Measurements from ENCODE around the gene NDUFV3. TPM values are rescaled to one million over a fixed set of nuclear protein-coding genes. Genes with fewer than 3 reads are reported as not detected.

The NDUFV3 gene
- polyA plus RNA-seq, 1 donor (not counting 4 experiments of a cell fraction or from before 2014, with no cell fraction given) = 28.9 TPM

DNA sequence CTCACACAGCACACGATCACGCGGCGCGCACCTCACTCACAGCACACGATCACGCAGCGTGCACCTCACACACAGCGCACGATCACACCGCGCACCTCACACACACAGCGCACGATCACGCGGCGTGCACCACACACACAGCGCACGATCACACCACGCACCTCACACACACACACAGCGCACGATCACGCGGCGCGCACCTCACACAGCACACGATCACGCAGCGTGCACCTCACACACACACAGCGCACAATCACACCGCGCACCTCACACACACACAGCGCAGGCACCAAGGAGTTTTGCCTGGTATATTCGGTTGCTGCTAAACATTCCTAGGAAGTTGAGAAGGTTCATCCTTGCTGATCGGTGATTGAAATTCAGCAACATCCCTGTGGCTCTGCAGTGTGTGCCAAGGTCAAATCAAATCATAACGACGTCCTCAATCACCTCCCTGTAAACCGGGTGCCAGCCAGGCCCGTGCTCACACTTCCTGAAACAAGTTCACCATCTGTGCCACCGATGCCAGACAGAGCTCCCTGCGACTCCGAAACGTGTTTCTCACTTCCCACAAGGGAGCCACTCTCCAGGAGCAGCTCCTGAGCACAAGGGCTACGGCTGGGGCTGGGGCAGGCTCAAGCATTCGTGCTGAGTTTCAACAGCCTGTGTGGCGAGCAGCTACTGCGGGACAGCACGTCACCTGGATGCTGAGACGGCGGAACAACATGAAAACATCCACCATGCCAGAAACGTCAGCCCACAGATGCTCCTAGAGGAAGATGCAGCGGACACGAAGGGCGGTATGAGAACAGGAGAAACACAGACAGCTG, 44.0 kb upstream of the NDUFV3 start:
- no peak overlapping the region for H3K27ac ChIP-seq (ENCODE audit: control insufficient read depth, insufficient read depth, low read length)
- DNase-seq (ENCODE audit: low read depth, low spot score) (no peak), FAIRE-seq (no peak)
- H3K9ac ChIP-seq (ENCODE audit: control insufficient read depth, extremely low read depth, insufficient read depth, low read length) = no peak overlapping the region
- TF ChIP-seq, protein P1, sequence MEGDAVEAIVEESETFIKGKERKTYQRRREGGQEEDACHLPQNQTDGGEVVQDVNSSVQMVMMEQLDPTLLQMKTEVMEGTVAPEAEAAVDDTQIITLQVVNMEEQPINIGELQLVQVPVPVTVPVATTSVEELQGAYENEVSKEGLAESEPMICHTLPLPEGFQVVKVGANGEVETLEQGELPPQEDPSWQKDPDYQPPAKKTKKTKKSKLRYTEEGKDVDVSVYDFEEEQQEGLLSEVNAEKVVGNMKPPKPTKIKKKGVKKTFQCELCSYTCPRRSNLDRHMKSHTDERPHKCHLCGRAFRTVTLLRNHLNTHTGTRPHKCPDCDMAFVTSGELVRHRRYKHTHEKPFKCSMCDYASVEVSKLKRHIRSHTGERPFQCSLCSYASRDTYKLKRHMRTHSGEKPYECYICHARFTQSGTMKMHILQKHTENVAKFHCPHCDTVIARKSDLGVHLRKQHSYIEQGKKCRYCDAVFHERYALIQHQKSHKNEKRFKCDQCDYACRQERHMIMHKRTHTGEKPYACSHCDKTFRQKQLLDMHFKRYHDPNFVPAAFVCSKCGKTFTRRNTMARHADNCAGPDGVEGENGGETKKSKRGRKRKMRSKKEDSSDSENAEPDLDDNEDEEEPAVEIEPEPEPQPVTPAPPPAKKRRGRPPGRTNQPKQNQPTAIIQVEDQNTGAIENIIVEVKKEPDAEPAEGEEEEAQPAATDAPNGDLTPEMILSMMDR (optimal IDR thresholded peaks at IDR 0.05 in 1 of 3, IDR thresholded peaks at IDR 0.05 in 1 of 3, conservative IDR thresholded peaks at IDR 0.05 in 1 of 3; ENCODE audit: extremely low read depth in 1 of 3, insufficient read depth in 2 of 3, low read length in 3 of 3) = no peak
- no peak for TF ChIP-seq EZH2 (IDR thresholded peaks at IDR 0.05; ENCODE audit: low read length)
- peaks cover 23% of the 10 kb centered on the region for H4K20me1 ChIP-seq (ENCODE audit: control insufficient read depth, extremely low read depth, insufficient read depth, low read length)
- H3K4me3 ChIP-seq (ENCODE audit: control insufficient read depth in 2 of 3, extremely low read depth in 1 of 3, insufficient read depth in 2 of 3, low read depth in 1 of 3, low read length in 3 of 3) = no peak overlapping the region
- H3K9me1 ChIP-seq (ENCODE audit: control insufficient read depth, extremely low read depth, insufficient read depth, low read length) = no peaks in the 10 kb centered on the region
- H3K36me3 ChIP-seq (ENCODE audit: control insufficient read depth in 2 of 2, extremely low read depth in 1 of 2, insufficient read depth in 2 of 2, low read length in 2 of 2) = peaks cover 50 to 53% of the 10 kb centered on the region in 2 experiments
- dilution Hi-C loops (cut with MboI; ENCODE audit: extremely low pct_ligation_motif_present, low sequenced_read_pairs) = no loop called here
- H3K79me2 ChIP-seq (ENCODE audit: control insufficient read depth, insufficient read depth, low read length) = peaks cover 60% of the 10 kb centered on the region
- H2AFZ ChIP-seq (ENCODE audit: control insufficient read depth, low read length) = no peak overlapping the region
- no peaks in the 10 kb centered on the region for H3K4me1 ChIP-seq (ENCODE audit: control insufficient read depth, extremely low read depth, insufficient read depth, low read length)
- no peaks in the 10 kb centered on the region for H3K9me3 ChIP-seq (ENCODE audit: control insufficient read depth, low read depth, low read length)
- no peak overlapping the region for H3K4me2 ChIP-seq (ENCODE audit: control insufficient read depth, extremely low read depth, insufficient read depth, low read depth, low read length)
- H3K27me3 ChIP-seq (ENCODE audit: control insufficient read depth, extremely low read depth, insufficient read depth, low read length) = no peaks in the 10 kb centered on the region

DNA sequence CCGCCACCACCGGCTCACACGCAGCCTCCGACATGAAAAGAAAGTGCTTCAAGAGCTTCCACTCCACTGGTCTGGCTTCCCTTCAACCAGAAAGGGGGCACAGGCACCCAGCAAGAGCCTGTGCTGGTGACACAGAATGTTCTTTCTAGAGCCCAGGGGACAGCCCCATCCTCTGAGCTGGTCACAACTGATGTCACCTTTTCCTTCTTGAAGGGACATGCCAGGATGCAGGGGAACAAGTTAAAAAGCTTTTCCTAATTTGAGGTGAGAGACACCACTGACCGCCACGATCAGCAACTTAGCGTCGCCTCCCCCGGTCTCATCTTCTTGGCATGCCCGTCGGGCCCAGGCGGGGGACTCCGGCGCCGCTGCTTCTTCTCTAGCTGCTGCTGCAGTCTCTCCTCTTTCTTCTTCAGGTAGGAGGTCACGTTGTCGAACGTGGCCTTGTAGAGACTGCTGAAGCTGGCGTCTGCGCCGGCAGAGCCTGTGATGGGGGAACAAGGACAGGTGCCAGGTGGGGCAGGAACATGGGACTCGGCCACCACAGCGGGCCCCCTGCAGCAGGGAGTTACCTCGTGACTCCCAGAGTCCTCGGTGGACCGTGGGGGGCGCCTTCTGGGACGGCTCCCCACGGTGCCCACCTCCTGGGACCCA, 43.2 kb upstream of the NDUFV3 start:
- dilution Hi-C loops (cut with MboI; ENCODE audit: extremely low pct_ligation_motif_present, low sequenced_read_pairs) = no loop called here

More for the DNA sequence above, 43.2 kb upstream of the NDUFV3 start:
- Histone ChIP-seq H3K4me1 (ENCODE audit: control insufficient read depth, extremely low read depth, insufficient read depth, low read length) (no peaks in the 10 kb centered on the region), H3K79me2 (ENCODE audit: control insufficient read depth, insufficient read depth, low read length) (peaks cover 53% of the 10 kb centered on the region), H2AFZ (ENCODE audit: control insufficient read depth, low read length) (no peak overlapping the region), H3K9me3 (ENCODE audit: control insufficient read depth, low read depth, low read length) (no peaks in the 10 kb centered on the region), H3K9me1 (ENCODE audit: control insufficient read depth, extremely low read depth, insufficient read depth, low read length) (no peaks in the 10 kb centered on the region), H3K27ac (ENCODE audit: control insufficient read depth, insufficient read depth, low read length) (no peak overlapping the region), H3K9ac (ENCODE audit: control insufficient read depth, extremely low read depth, insufficient read depth, low read length) (no peak overlapping the region), H3K36me3 (ENCODE audit: control insufficient read depth in 2 of 2, extremely low read depth in 1 of 2, insufficient read depth in 2 of 2, low read length in 2 of 2) (peaks cover 52% of the 10 kb centered on the region in 2 experiments), H3K4me2 (ENCODE audit: control insufficient read depth, extremely low read depth, insufficient read depth, low read depth, low read length) (no peak overlapping the region), H3K27me3 (ENCODE audit: control insufficient read depth, extremely low read depth, insufficient read depth, low read length) (no peaks in the 10 kb centered on the region), H3K4me3 (ENCODE audit: control insufficient read depth in 2 of 3, extremely low read depth in 1 of 3, insufficient read depth in 2 of 3, low read depth in 1 of 3, low read length in 3 of 3) (no peak overlapping the region), H4K20me1 (ENCODE audit: control insufficient read depth, extremely low read depth, insufficient read depth, low read length) (peaks cover 19% of the 10 kb centered on the region)
- FAIRE-seq (no peak), DNase-seq (ENCODE audit: low read depth, low spot score) (no peak)
- TF ChIP-seq, protein P1 (optimal IDR thresholded peaks at IDR 0.05 in 1 of 3, IDR thresholded peaks at IDR 0.05 in 1 of 3, conservative IDR thresholded peaks at IDR 0.05 in 1 of 3; ENCODE audit: extremely low read depth in 1 of 3, insufficient read depth in 2 of 3, low read length in 3 of 3) = no peak
- no peak for TF ChIP-seq EZH2 (IDR thresholded peaks at IDR 0.05; ENCODE audit: low read length)
